KMS-11 (cell line): ENCODE measurements around the gene BTBD17.

ENCODE experiments used
- H2AFZ ChIP-seq: fragments of 200-600 bp; sonication (generic); 2 replicates; pipeline ENCODE4 v1.6.1; 2016; ENCODE audit warnings: antibody characterized with exemption, mixed run types, low read depth
- H3K27ac ChIP-seq: fragments of 200-600 bp; sonication (generic); 2 replicates; pipeline ENCODE4 v1.6.1; 2016; ENCODE audit warnings: mild to moderate bottlenecking, mixed run types
- H3K27me3 ChIP-seq: fragments of 200-600 bp; sonication (generic); 2 replicates; pipeline ENCODE4 v1.6.1; 2017; ENCODE audit warnings: mild to moderate bottlenecking, low read depth, mixed run types, moderate library complexity; ENCODE audit not compliant: insufficient read depth
- H3K36me3 ChIP-seq: fragments of 200-600 bp; sonication (generic); 2 replicates; pipeline ENCODE4 v1.6.1; 2017; ENCODE audit warnings: mild to moderate bottlenecking, mixed run types; ENCODE audit not compliant: insufficient read depth
- H3K4me1 ChIP-seq: fragments of 200-600 bp; sonication (generic); 2 replicates; pipeline ENCODE4 v1.6.1; 2016; ENCODE audit warnings: mild to moderate bottlenecking, low read depth, mixed run types; ENCODE audit not compliant: poor library complexity, severe bottlenecking
- H3K4me2 ChIP-seq: fragments of 200-600 bp; sonication (generic); 2 replicates; pipeline ENCODE4 v1.7.0; 2016; ENCODE audit warnings: mild to moderate bottlenecking, mixed run types
- H3K4me3 ChIP-seq: fragments of 200-600 bp; sonication (generic); IDR thresholded peaks from 2 replicates; pipeline ENCODE4 v1.6.1; 2017; ENCODE audit warnings: low read depth, low read length, mixed read lengths; ENCODE audit not compliant: insufficient read depth
- H3K79me2 ChIP-seq: fragments of 200-600 bp; sonication (generic); 2 replicates; pipeline ENCODE4 v1.6.1; 2016; ENCODE audit warnings: low read depth, mixed run types; ENCODE audit not compliant: insufficient read depth
- H3K9ac ChIP-seq: fragments of 200-600 bp; sonication (generic); 2 replicates; pipeline ENCODE4 v1.6.1; 2016; ENCODE audit warnings: mild to moderate bottlenecking, mixed run types
- H4K20me1 ChIP-seq: fragments of 200-600 bp; sonication (generic); 2 replicates; pipeline ENCODE4 v1.6.1; 2016; ENCODE audit warnings: mild to moderate bottlenecking, mixed run types; ENCODE audit not compliant: insufficient read depth
- CTCF ChIP-seq: fragments of 200-600 bp; sonication (generic); conservative IDR thresholded peaks from 2 replicates; pipeline ENCODE4 v1.6.1; 2017; ENCODE audit warnings: low read depth, mild to moderate bottlenecking, antibody characterized with exemption, low read length, moderate library complexity, mixed read lengths

Gene BTBD17

GRCh38 chr17:74393346-74393942, 31.8 kb upstream of the BTBD17 start:
- Histone ChIP-seq H3K27me3 (peaks cover 38% of the 10 kb centered on the region), H4K20me1 (no peaks in the 10 kb centered on the region), H3K4me2 (no peak overlapping the region), H3K4me3 (no peak overlapping the region), H2AFZ (no peak overlapping the region), H3K4me1 (no peaks in the 10 kb centered on the region), H3K27ac (no peak overlapping the region), H3K9ac (no peak overlapping the region), H3K79me2 (no peaks in the 10 kb centered on the region), H3K36me3 (no peaks in the 10 kb centered on the region)
- TF ChIP-seq CTCF = no peak

GRCh38 chr17:74392848-74393247, 31.2 kb upstream of the BTBD17 start:
- Histone ChIP-seq H3K4me3 (no peak overlapping the region), H3K27ac (no peak overlapping the region), H3K79me2 (no peaks in the 10 kb centered on the region), H3K36me3 (no peaks in the 10 kb centered on the region), H2AFZ (no peak overlapping the region), H3K4me2 (no peak overlapping the region), H3K4me1 (no peaks in the 10 kb centered on the region), H3K27me3 (peaks cover 44% of the 10 kb centered on the region), H3K9ac (no peak overlapping the region), H4K20me1 (no peaks in the 10 kb centered on the region)
- no peak for TF ChIP-seq CTCF

- Histone ChIP-seq H3K27me3 (peaks cover 53% of the 10 kb centered on the region), H3K4me2 (no peak overlapping the region), H3K79me2 (no peaks in the 10 kb centered on the region), H3K9ac (no peak overlapping the region), H3K4me3 (no peak overlapping the region), H3K36me3 (no peaks in the 10 kb centered on the region), H3K4me1 (no peaks in the 10 kb centered on the region), H4K20me1 (no peaks in the 10 kb centered on the region), H2AFZ (no peak overlapping the region), H3K27ac (no peak overlapping the region)
- no peak for TF ChIP-seq CTCF
Observed at GRCh38 chr17:74391771-74392170, 30.1 kb upstream of the BTBD17 start.

DNA sequence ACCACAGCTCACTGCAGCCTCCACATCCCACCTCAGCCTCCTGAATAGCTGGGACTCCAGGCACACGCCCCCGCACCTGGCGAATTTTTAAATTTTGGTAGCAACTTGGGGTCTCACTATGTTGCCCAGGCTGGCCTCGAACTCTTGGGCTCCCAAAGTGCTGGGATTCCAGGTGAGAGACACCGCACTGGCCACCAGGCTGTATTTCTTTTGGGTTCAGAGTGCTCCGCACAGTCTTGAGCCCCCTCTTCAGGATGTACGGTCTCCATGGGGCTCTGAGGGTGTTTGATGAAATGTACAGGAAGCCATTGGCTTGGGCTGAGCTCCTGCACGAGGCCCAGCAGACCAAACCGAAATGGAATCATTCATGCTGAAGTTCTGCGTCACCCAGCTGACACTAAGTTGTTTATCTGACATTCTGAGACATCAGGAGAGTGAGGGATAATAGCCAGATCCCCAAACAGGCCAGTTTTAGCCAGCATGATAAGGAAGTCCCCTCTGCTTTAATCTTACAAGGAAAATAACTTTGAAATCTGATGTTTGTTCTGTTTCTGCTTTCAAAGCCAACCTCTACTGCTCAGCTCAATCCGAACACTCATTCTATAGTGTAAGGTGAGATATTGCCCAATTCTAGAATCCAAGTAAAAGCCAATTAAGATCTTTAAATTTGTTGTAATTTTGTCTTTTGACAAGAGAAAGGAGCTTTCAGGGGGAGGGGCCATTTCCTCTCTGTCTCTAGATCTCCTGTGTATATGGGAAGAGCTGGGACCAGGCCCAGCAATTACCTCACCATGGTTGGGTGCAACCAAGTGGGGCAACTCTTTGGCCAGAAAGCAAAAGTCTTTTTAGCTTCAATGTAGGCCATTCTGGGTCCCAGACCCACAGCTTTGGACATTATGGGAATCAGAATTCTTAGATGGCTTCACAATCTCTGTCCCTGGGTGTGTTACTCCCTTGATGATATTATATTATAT, 29.3 kb upstream of the BTBD17 start:
- no peak overlapping the region for H3K27ac ChIP-seq
- no peak for TF ChIP-seq CTCF

More for the DNA sequence above, 29.3 kb upstream of the BTBD17 start:
- no peak overlapping the region for H3K4me2 ChIP-seq
- H2AFZ ChIP-seq = no peak overlapping the region
- no peak overlapping the region for H3K9ac ChIP-seq
- no peaks in the 10 kb centered on the region for H3K79me2 ChIP-seq
- H3K4me3 ChIP-seq = no peak overlapping the region
- peaks cover 55% of the 10 kb centered on the region for H3K27me3 ChIP-seq
- no peaks in the 10 kb centered on the region for H3K4me1 ChIP-seq
- no peaks in the 10 kb centered on the region for H4K20me1 ChIP-seq
- H3K36me3 ChIP-seq = no peaks in the 10 kb centered on the region
